Stimulated activated CD4-positive, alpha-beta T cell treated with anti-CD3 and anti-CD28 coated beads, Interleukin-12 subunit alpha, Interleukin-12 subunit beta, amount 100 ng/mL, for 24 hours (primary cell): ENCODE measurements around the gene PLCB2.
A peak's percentile ranks its signal among the peaks of the same experiment; 100 is the strongest.

Experiments used
- DNase-seq, 2 experiments: peaks; one replicate each; pipeline ENCODE4 v3.0.0-alpha.2; 2020; ENCODE audit warnings: low read depth in 2 of 2

Gene PLCB2

GRCh38 chr15:40286794-40287193 lies 20.9 kb downstream of the PLCB2 start:
- DNase-seq = no peak

GRCh38 chr15:40286061-40286532 lies 21.6 kb downstream of the PLCB2 start:
- DNase-seq = no peak

- no peak for DNase-seq
Observed at GRCh38 chr15:40285554-40286011, 22.2 kb downstream of the PLCB2 start.

- no peak for DNase-seq
Observed at GRCh38 chr15:40285151-40285550, 22.6 kb downstream of the PLCB2 start.

GRCh38 chr15:40283615-40284300 lies 24.0 kb downstream of the PLCB2 start:
- no peak for DNase-seq

- DNase-seq = peak in 1 of 2 experiments; percentile 20
Observed at GRCh38 chr15:40282869-40283614, 24.7 kb downstream of the PLCB2 start, which contains the start of gene ANKRD63. ANKRD63 (minus strand) TSS chr15:40283064; CDS start chr15:40282586, 478 bp downstream.

GRCh38 chr15:40282147-40282868 lies 25.4 kb downstream of the PLCB2 start:
- DNase-seq = peak; percentile 5 to 24

DNA sequence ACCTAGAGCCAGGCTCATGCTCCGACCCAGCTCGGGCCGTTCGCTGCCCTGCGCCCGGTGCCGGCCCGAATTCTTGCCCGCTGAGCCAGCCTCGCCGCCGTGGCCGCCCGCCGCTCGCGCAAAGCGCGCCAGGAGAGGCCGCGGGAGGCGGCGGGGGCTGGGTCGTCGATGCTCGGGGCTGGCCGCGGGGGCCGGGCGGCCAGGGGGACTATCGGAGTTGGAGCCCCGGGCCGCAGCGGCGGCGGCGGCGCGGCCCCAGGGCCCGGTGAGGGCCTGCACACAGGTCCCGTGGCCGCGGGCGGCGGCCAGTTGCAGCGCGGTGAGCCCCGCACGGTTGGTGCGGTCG lies 26.0 kb downstream of the PLCB2 start:
- DNase-seq = no peak

- DNase-seq = no peak
Observed at GRCh38 chr15:40281057-40281800, 26.5 kb downstream of the PLCB2 start.

GRCh38 chr15:40280260-40281056 lies 27.3 kb downstream of the PLCB2 start:
- no peak for DNase-seq

DNA sequence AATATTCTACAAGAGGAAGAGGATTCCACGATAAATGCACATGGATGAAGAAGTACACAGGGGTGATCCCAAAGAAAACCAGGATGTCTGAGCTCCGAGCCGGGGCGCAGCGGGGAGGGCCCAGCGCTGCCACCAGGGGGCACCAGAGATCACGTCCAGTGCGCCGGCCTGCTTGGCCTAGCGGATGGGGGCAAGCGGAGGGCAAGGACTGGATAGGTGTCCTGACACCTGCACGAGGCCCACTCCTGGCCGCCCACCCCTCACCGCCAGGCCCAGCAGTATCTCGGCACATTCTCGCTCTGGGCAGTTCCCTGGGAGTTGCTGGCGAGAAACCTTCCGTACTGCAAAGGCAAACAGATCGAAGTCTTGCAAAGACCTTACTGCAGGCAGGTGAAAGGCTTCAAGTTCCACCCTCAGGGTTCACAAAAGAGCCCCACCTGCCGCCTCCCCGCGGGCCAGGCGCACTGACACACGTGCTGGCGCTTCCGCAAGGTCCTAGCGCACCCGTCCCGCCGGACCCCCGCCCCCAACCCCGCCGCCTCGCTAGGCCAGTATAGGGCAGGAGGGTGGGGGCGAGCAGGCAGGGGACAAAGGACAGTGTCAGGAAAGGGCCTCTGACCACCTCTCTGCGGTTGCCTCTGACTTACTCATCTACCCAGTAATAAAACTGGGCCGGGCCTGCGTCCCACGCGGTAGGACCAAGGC lies 28.1 kb downstream of the PLCB2 start:
- peak; percentile 21 to 59 for DNase-seq

GRCh38 chr15:40278026-40278425 lies 29.7 kb downstream of the PLCB2 start:
- DNase-seq = no peak

DNA sequence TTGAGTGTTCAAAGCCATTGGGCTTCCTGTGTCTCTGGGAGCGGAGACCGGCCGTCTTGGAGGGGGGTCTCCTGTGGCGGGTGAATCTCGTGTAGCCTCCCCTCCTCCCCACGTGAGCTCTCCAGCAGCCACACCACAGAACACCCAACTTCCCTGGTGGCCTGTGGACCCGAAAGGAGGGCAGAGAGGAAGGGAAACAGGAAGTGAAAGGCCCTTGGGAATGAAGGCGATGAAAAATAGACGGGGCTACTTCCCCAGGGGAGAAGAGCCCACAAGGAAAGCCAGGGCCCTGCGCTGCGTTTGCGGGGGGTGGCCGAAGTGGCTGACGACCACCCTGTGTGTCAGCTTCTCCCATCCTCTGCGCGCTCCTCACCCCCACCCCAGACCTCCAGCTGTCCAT lies 30.3 kb downstream of the PLCB2 start:
- DNase-seq = no peak

DNA sequence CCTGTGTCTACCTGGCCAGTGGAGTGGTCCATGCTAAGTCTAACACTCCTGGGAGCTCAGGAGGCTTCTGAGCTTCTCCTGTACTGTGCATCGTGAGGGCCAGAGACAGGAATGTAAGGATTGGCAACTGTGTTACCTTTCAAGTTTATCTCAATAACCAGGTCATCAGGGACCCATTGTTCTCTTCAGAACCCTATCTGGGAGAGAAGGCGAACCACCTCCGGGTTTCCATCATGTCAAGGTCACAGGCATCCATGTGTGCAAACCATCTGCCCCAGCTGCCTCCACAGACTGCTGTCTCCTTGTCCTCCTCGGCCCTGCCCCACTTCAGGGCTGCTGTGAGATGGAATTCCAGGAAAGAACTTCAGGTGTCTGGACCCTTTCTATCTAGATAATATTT lies 30.8 kb downstream of the PLCB2 start:
- no peak for DNase-seq

DNA sequence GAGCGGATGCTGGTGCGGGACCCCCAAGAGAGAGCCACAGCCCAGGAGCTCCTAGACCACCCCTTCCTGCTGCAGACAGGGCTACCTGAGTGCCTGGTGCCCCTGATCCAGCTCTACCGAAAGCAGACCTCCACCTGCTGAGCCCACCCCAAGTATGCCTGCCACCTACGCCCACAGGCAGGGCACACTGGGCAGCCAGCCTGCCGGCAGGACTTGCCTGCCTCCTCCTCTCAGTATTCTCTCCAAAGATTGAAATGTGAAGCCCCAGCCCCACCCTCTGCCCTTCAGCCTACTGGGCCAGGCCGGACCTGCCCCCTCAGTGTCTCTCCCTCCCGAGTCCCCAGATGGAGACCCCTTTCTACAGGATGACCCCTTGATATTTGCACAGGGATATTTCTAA lies 31.8 kb downstream of the PLCB2 start:
- DNase-seq = no peak

- DNase-seq = no peak
Observed at GRCh38 chr15:40275523-40275922, 32.2 kb downstream of the PLCB2 start.

DNA sequence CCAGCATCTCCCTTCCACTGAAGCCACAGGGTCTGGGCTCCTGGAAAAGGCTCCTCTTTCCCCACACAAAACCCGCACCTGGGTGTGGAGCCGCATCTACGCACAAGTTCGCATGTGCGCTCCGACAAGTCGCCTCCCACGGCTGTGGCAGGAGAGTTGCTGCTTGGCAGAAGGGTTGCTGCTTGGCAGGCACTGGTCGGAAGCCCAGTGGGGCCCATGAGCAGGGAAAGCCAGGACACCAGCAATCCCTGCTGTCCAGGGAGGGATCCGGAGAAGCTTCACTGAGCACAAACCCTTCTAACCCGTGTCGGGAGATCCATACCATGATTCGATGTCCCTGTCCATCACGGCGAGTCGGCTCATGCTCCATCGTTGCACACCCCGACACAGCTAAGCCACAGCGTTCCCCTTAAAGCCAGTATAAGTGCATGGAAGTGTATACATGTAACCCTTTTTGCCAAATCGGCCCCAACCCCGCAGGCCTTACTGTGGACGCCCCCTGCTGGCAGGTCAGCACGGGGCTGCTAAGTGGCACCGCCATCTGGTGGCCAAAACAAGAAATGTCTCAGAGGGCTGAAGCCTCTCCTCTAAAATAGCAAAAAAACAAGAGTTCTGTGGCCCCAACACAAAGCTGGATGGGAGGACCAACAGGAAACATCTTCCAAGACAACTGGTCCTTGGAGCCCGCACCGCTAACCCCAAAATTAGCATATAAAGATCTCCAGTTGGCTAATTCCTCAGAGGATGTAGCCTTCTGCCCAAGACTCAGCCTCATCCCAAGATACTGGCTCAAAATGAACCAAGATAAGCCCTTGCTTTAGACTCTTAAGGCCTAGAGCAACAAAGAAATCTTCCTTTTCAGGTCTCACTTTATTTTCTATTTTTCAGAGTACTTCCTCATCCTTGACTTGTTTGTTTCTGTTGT lies 33.1 kb downstream of the PLCB2 start:
- peak; percentile 75 to 83 for DNase-seq

DNA sequence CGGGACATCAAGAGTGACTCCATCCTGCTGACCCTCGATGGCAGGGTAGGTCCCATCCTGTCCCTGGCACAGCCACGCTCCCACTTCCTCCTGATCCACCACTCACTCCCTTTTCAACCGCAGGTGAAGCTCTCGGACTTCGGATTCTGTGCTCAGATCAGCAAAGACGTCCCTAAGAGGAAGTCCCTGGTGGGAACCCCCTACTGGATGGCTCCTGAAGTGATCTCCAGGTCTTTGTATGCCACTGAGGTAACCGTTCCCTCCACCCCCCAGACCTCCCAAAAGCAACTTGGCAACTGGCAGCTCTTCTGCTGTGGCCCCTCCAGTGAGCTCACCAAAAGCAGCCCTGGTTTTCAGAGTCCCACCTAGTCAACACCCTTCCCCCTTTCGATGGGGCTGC lies 34.3 kb downstream of the PLCB2 start:
- DNase-seq = no peak

DNA sequence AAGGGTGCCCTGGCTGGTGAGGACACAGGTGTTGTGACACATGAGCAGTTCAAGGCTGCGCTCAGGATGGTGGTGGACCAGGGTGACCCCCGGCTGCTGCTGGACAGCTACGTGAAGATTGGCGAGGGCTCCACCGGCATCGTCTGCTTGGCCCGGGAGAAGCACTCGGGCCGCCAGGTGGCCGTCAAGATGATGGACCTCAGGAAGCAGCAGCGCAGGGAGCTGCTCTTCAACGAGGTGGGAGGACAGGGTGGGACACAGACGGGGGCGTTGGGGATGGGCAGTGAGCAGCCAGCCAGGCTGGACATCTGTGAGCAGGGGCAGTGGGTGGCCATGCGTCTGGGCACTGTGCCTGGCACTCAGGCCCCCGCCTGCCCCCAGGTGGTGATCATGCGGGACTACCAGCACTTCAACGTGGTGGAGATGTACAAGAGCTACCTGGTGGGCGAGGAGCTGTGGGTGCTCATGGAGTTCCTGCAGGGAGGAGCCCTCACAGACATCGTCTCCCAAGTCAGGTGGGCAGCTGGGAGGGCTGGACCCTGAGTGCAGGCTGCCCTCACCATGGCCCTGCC lies 35.2 kb downstream of the PLCB2 start:
- DNase-seq = no peak
